GM12878 (cell line): Measurements from ENCODE around the gene MAP2K1. TPM values are rescaled to one million over a fixed set of nuclear protein-coding genes. Genes with fewer than 3 reads are reported as not detected.

Experiments
- ATAC-seq: fragments of 200-7000 bp; cut with Tn5 transposase; 3 replicates; pipeline ENCODE4 v1.9.1; 2020; ENCODE audit warnings: mild to moderate bottlenecking, moderate library complexity
- BruUV-seq: library from RNA; stranded (reverse); fragments of 400-500 nt; replicated peaks from 2 replicates; lab custom pipeline; 2021; lab: Mats Ljungman, UMichigan
- CTCF ChIA-PET: fragments of 300-600 bp; sonication (Branson Sonifier 250); formaldehyde crosslinking; extraction: SDS; loops from one replicate; lab custom pipeline; 2021; ENCODE audit warnings: inconsistent platforms; lab: Yijun Ruan, JAX
- POLR2A ChIA-PET: fragments of 350-600 bp; formaldehyde crosslinking; extraction: SDS; loops from one replicate; lab custom pipeline; 2021; ENCODE audit warnings: inconsistent platforms; lab: Charles Lee
- RAD21 ChIA-PET: fragments of 300-600 bp; sonication (Branson Sonifier 250); formaldehyde crosslinking; loops from one replicate; lab custom pipeline; 2023; ENCODE audit warnings: antibody characterized with exemption; ENCODE audit not compliant: unreplicated experiment; lab: Charles Lee
- SMC1A ChIA-PET: fragments of 300-600 bp; sonication (Branson Sonifier 250); formaldehyde crosslinking; loops from one replicate; lab custom pipeline; 2023; ENCODE audit not compliant: unreplicated experiment, uncharacterized antibody; lab: Charles Lee
- DNase-seq: peaks from one replicate; pipeline ENCODE4 v3.0.0-alpha.2; 2011; ENCODE audit warnings: low read depth, low spot score
- FAIRE-seq: peaks from 3 replicates; lab custom pipeline; 2011; peaks lifted over from hg19 to GRCh38; lab: Jason Lieb, UNC
- H2AFZ ChIP-seq: 2 replicates; pipeline ENCODE4 v1.6.0; 2011; ENCODE audit warnings: low read depth, low read length, control low read depth; ENCODE audit not compliant: control insufficient read depth
- H3K27ac ChIP-seq: 2 replicates; pipeline ENCODE4 v1.5.1; 2011; ENCODE audit warnings: control low read depth; ENCODE audit not compliant: control insufficient read depth, insufficient read depth
- H3K27me3 ChIP-seq, 2 experiments: replicated peaks in 1 of 2; 2 replicates each; pipeline versions ENCODE4 v1.6.0 to v1.6.1; 2011; ENCODE audit warnings: low read length in 1 of 2; ENCODE audit not compliant: control insufficient read depth in 2 of 2, insufficient read depth in 2 of 2
- H3K36me3 ChIP-seq, 2 experiments: 2 replicates each; pipeline ENCODE4 v1.5.1; 2011; ENCODE audit warnings: low read length in 1 of 2; ENCODE audit not compliant: control insufficient read depth in 2 of 2, insufficient read depth in 2 of 2
- H3K4me1 ChIP-seq: 2 replicates; pipeline ENCODE4 v1.6.1; 2011; ENCODE audit warnings: mild to moderate bottlenecking, low read length, moderate library complexity, mixed read lengths; ENCODE audit not compliant: control insufficient read depth, insufficient read depth
- H3K4me2 ChIP-seq: 2 replicates; pipeline ENCODE4 v1.6.0; 2011; ENCODE audit warnings: control low read depth; ENCODE audit not compliant: control insufficient read depth, insufficient read depth
- H3K4me3 ChIP-seq: fragments of 200-600 bp; sonication (generic); 2 replicates; pipeline ENCODE4 v1.5.1; 2016
- H3K79me2 ChIP-seq: 2 replicates; pipeline ENCODE4 v1.6.0; 2011; ENCODE audit warnings: low read length; ENCODE audit not compliant: control insufficient read depth, insufficient read depth
- H3K9ac ChIP-seq: 2 replicates; pipeline ENCODE4 v1.8.0; 2011; ENCODE audit warnings: low read length, control low read depth, mixed read lengths; ENCODE audit not compliant: control insufficient read depth, insufficient read depth
- H3K9me3 ChIP-seq: replicated peaks from 3 replicates; pipeline ENCODE4 v1.5.1; 2011; ENCODE audit warnings: mild to moderate bottlenecking, low read length; ENCODE audit not compliant: control insufficient read depth, insufficient read depth
- H4K20me1 ChIP-seq: 2 replicates; pipeline ENCODE4 v1.6.0; 2011; ENCODE audit not compliant: control insufficient read depth, insufficient read depth
- CEBPB ChIP-seq, 2 experiments: fragments of 150-350 bp in 1 of 2; IDR thresholded peaks; 2 replicates each; pipeline ENCODE4 v1.6.1; 2012 to 2014; ENCODE audit warnings: low read depth in 2 of 2, low read length in 2 of 2, borderline replicate concordance in 1 of 2, inconsistent platforms in 1 of 2
- EED ChIP-seq: sonication (generic); IDR thresholded peaks from 2 replicates; pipeline ENCODE4 v1.6.1; 2016; ENCODE audit warnings: antibody characterized with exemption, low read depth
- IKZF1 ChIP-seq: fragments of 450-650 bp; conservative IDR thresholded peaks from 2 replicates; pipeline ENCODE4 v1.6.1; 2017; ENCODE audit warnings: antibody characterized with exemption, mild to moderate bottlenecking
- MYC ChIP-seq: IDR thresholded peaks from 2 replicates; pipeline ENCODE4 v1.6.1; 2011; ENCODE audit warnings: mild to moderate bottlenecking, low read length, moderate library complexity, inconsistent platforms; ENCODE audit not compliant: insufficient read depth, insufficient replicate concordance, insufficient read length, severe bottlenecking
- SPI1 ChIP-seq: IDR thresholded peaks from 2 replicates; pipeline ENCODE4 v1.6.1; 2011; ENCODE audit warnings: low read depth, mild to moderate bottlenecking, low read length, moderate library complexity, borderline replicate concordance; ENCODE audit not compliant: insufficient read depth
- STAT3 ChIP-seq: IDR thresholded peaks from 2 replicates; pipeline ENCODE4 v1.6.1; 2011; ENCODE audit warnings: low read depth, low read length, improper control_type of control experiment
- TCF7 ChIP-seq: IDR thresholded peaks from 2 replicates; pipeline ENCODE4 v1.6.1; 2014; ENCODE audit warnings: antibody characterized with exemption, borderline replicate concordance
- YBX1 ChIP-seq: fragments of 450-650 bp; IDR thresholded peaks from 2 replicates; pipeline ENCODE4 v1.6.1; 2016; ENCODE audit warnings: antibody characterized with exemption
- ZBED1 ChIP-seq: IDR thresholded peaks from 2 replicates; pipeline ENCODE4 v1.6.1; 2016; ENCODE audit warnings: borderline replicate concordance
- WGBS: methylation state at CpG from one replicate; pipeline ENCODE4 v1.1.6; 2016; ENCODE audit warnings: low lambda C conversion rate; ENCODE audit not compliant: insufficient replicate concordance, insufficient coverage; ENCODE audit errors: missing lambda C conversion rate; 5-methylcytosine and 5-hydroxymethylcytosine counted together
- in situ Hi-C: fragments of 300-500 bp; cut with MboI; formaldehyde crosslinking; loops from 9 replicates; pipeline ENCODE4 v1.14.3; 2018; ENCODE audit warnings: mixed read lengths
- intact Hi-C: fragments of 100-400 bp; cut with micrococcal nuclease; formaldehyde crosslinking; loops from one replicate; pipeline ENCODE4 v1.14.2; 2022; ENCODE audit not compliant: unreplicated experiment
- polyA plus RNA-seq, 11 experiments: library from polyadenylated mRNA; depleted of rRNA in 4 of 11; unstranded in 6 of 11; stranded (reverse) in 5 of 11; fragments of >200 nt; fragmentation: Nextera tagmentation in 4 of 11; fragmentation: Illumina TruSeq in 1 of 11; extraction: Ambion mirVana in 4 of 11; extraction: Trizol in 1 of 11; gene quantifications; 1 replicate in 1 of 11; 2 replicates in 10 of 11; pipeline versions ENCODE4 v1.2.1 to v1.2.3, GENCODE V29; 2011 to 2016; ENCODE audit warnings: inconsistent platforms in 2 of 11, missing spikeins in 2 of 11, low read depth in 1 of 11
- total RNA-seq, 4 experiments: library from RNA; depleted of rRNA in 3 of 4; stranded (reverse); fragments of >200 nt in 3 of 4; fragmentation: Illumina TruSeq in 1 of 4; extraction: Trizol in 1 of 4; gene quantifications; 2 replicates each; pipeline versions ENCODE4 v1.2.1 to v1.2.3, GENCODE V29; 2013 to 2021
- TF ChIP-seq, protein P1 (sequence below): fragments of 450-650 bp; IDR thresholded peaks from 2 replicates; pipeline ENCODE4 v1.6.1; 2016; ENCODE audit warnings: mild to moderate bottlenecking
- TF ChIP-seq, protein P2 (sequence below): fragments of 450-650 bp; formaldehyde crosslinking; IDR thresholded peaks from 2 replicates; pipeline ENCODE4 v1.4.0; 2020; ENCODE audit warnings: mild to moderate bottlenecking, moderate library complexity
- TF ChIP-seq, protein P3 (sequence below): fragments of 450-650 bp; IDR thresholded peaks from 2 replicates; pipeline ENCODE4 v1.6.1; 2016; ENCODE audit warnings: mild to moderate bottlenecking, moderate library complexity, borderline replicate concordance
- TF ChIP-seq, protein P4 (sequence below), 3 experiments: IDR thresholded peaks in 2 of 3; conservative IDR thresholded peaks in 1 of 3; 2 replicates each; pipeline ENCODE4 v1.5.1; 2011; ENCODE audit warnings: low read depth in 3 of 3, low read length in 3 of 3, mild to moderate bottlenecking in 3 of 3, control low read depth in 2 of 3, moderate library complexity in 2 of 3, inconsistent platforms in 1 of 3, mixed read lengths in 1 of 3; ENCODE audit not compliant: control insufficient read depth in 2 of 3, insufficient read depth in 1 of 3; ENCODE audit errors: extremely low read depth in 1 of 3

Gene MAP2K1
- total and polyA plus RNA-seq, 10 of the 15 experiments (the other 5 are each of a cell fraction or from before 2014, with no cell fraction given): 11.2 to 112 (median 56.6) TPM

DNA sequence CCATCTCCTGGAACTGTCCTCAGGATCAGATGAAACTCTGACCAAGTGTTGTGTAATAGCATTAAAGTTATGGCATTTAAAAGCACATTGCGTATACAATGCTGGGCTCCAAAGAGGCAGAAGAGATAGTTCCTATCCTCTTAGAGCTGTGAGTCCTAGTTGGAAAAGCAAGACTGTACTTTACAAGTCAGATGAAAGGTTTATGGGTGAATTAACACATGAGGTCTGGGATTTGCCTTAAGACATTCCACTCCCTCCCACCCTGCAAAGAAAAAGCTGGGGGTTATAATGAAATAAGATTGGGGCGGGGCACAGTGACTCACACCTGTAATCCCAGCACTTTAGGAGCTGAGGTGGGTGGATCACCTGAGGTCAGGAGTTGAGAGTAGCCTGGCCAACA, 75.2 kb downstream of the MAP2K1 start:
- BruUV-seq: no TSS peak
- WGBS: 98% methylated on average over 2 of the region's 2 CpGs
- Histone ChIP-seq H3K9ac (no peak overlapping the region), H4K20me1 (no peaks in the 10 kb centered on the region), H3K27me3 (no peaks in the 10 kb centered on the region), H3K9me3 (no peaks in the 10 kb centered on the region), H3K4me1 (no peaks in the 10 kb centered on the region), H2AFZ (no peak overlapping the region), H3K4me2 (no peak overlapping the region), H3K79me2 (no peaks in the 10 kb centered on the region), H3K36me3 (peaks cover 0 to 20% of the 10 kb centered on the region in 2 experiments), H3K4me3 (no peak overlapping the region), H3K27ac (no peak overlapping the region)
- intact Hi-C loops: no loop called here
- in situ Hi-C loops: no loop called here
- RAD21 ChIA-PET: no interaction called here
- no peak for DNase-seq
- CTCF ChIA-PET: no interaction called here
- FAIRE-seq: no peak
- POLR2A ChIA-PET: interaction anchor here (0.6 kb wide), 1 partner anchor 41 kb away, joined by 4 read pairs; no protein-coding TSS in a partner anchor
- no peak for ATAC-seq
- SMC1A ChIA-PET: interaction anchor here (1.3 kb wide), 1 partner anchor 10 kb away, joined by 4 read pairs; no protein-coding TSS in a partner anchor
- TF ChIP-seq SPI1 (no peak), ZBED1 (no peak), TCF7 (no peak), MYC (no peak), EED (no peak), IKZF1 (no peak), CEBPB (IDR thresholded peaks at IDR 0.05; ENCODE audit: borderline replicate concordance in 1 of 2, low read depth in 2 of 2, low read length in 2 of 2) (no peak), STAT3 (no peak), YBX1 (no peak)
- TF ChIP-seq, protein P1, sequence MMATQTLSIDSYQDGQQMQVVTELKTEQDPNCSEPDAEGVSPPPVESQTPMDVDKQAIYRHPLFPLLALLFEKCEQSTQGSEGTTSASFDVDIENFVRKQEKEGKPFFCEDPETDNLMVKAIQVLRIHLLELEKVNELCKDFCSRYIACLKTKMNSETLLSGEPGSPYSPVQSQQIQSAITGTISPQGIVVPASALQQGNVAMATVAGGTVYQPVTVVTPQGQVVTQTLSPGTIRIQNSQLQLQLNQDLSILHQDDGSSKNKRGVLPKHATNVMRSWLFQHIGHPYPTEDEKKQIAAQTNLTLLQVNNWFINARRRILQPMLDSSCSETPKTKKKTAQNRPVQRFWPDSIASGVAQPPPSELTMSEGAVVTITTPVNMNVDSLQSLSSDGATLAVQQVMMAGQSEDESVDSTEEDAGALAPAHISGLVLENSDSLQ: no peak
- TF ChIP-seq, protein P2, sequence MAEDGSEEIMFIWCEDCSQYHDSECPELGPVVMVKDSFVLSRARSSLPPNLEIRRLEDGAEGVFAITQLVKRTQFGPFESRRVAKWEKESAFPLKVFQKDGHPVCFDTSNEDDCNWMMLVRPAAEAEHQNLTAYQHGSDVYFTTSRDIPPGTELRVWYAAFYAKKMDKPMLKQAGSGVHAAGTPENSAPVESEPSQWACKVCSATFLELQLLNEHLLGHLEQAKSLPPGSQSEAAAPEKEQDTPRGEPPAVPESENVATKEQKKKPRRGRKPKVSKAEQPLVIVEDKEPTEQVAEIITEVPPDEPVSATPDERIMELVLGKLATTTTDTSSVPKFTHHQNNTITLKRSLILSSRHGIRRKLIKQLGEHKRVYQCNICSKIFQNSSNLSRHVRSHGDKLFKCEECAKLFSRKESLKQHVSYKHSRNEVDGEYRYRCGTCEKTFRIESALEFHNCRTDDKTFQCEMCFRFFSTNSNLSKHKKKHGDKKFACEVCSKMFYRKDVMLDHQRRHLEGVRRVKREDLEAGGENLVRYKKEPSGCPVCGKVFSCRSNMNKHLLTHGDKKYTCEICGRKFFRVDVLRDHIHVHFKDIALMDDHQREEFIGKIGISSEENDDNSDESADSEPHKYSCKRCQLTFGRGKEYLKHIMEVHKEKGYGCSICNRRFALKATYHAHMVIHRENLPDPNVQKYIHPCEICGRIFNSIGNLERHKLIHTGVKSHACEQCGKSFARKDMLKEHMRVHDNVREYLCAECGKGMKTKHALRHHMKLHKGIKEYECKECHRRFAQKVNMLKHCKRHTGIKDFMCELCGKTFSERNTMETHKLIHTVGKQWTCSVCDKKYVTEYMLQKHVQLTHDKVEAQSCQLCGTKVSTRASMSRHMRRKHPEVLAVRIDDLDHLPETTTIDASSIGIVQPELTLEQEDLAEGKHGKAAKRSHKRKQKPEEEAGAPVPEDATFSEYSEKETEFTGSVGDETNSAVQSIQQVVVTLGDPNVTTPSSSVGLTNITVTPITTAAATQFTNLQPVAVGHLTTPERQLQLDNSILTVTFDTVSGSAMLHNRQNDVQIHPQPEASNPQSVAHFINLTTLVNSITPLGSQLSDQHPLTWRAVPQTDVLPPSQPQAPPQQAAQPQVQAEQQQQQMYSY (CRISPR knock-in tag): no peak
- TF ChIP-seq, protein P3, sequence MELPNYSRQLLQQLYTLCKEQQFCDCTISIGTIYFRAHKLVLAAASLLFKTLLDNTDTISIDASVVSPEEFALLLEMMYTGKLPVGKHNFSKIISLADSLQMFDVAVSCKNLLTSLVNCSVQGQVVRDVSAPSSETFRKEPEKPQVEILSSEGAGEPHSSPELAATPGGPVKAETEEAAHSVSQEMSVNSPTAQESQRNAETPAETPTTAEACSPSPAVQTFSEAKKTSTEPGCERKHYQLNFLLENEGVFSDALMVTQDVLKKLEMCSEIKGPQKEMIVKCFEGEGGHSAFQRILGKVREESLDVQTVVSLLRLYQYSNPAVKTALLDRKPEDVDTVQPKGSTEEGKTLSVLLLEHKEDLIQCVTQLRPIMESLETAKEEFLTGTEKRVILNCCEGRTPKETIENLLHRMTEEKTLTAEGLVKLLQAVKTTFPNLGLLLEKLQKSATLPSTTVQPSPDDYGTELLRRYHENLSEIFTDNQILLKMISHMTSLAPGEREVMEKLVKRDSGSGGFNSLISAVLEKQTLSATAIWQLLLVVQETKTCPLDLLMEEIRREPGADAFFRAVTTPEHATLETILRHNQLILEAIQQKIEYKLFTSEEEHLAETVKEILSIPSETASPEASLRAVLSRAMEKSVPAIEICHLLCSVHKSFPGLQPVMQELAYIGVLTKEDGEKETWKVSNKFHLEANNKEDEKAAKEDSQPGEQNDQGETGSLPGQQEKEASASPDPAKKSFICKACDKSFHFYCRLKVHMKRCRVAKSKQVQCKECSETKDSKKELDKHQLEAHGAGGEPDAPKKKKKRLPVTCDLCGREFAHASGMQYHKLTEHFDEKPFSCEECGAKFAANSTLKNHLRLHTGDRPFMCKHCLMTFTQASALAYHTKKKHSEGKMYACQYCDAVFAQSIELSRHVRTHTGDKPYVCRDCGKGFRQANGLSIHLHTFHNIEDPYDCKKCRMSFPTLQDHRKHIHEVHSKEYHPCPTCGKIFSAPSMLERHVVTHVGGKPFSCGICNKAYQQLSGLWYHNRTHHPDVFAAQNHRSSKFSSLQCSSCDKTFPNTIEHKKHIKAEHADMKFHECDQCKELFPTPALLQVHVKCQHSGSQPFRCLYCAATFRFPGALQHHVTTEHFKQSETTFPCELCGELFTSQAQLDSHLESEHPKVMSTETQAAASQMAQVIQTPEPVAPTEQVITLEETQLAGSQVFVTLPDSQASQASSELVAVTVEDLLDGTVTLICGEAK: no peak
- TF ChIP-seq, protein P4, sequence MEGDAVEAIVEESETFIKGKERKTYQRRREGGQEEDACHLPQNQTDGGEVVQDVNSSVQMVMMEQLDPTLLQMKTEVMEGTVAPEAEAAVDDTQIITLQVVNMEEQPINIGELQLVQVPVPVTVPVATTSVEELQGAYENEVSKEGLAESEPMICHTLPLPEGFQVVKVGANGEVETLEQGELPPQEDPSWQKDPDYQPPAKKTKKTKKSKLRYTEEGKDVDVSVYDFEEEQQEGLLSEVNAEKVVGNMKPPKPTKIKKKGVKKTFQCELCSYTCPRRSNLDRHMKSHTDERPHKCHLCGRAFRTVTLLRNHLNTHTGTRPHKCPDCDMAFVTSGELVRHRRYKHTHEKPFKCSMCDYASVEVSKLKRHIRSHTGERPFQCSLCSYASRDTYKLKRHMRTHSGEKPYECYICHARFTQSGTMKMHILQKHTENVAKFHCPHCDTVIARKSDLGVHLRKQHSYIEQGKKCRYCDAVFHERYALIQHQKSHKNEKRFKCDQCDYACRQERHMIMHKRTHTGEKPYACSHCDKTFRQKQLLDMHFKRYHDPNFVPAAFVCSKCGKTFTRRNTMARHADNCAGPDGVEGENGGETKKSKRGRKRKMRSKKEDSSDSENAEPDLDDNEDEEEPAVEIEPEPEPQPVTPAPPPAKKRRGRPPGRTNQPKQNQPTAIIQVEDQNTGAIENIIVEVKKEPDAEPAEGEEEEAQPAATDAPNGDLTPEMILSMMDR (IDR thresholded peaks at IDR 0.05 in 2 of 3, conservative IDR thresholded peaks at IDR 0.05 in 1 of 3; ENCODE audit: control insufficient read depth in 2 of 3, extremely low read depth in 1 of 3, insufficient read depth in 1 of 3, low read depth in 3 of 3, low read length in 3 of 3): no peak
